C1 segment of cervical spinal cord (tissue), 14 donors: ENCODE data around the gene MRPL23.

ENCODE experiments used
- DNase-seq, 14 donors: peaks; one replicate each; lab custom pipeline; 2025; lab: John Stamatoyannopoulos, UW

MRPL23 gene

GRCh38 chr11:1946812-1947484, at the start of gene MRPL23:
MRPL23 (plus strand) TSS chr11:1947332; CDS start chr11:1947363, 31 bp downstream.
- no peak for DNase-seq

DNA sequence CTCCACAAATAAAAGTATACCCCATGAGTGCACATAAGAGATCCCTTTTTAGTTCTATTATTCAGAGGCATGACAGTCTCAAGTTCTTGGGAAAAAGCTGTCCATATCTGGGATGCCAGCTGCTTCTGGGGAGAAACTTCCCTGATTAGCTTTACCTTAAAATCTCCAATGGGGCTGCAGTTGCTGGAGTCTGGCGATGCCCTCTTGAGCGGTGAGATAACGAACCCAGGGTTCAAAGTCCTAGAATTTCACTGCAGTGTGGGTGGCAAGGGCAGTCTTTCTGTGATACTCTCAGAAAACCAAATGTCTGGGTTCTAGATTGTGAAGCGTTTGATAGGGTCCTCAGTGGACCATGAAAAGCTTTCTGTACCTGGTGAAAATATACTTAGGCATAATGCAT, 48.0 kb upstream of the MRPL23 start:
- no peak for DNase-seq

DNA sequence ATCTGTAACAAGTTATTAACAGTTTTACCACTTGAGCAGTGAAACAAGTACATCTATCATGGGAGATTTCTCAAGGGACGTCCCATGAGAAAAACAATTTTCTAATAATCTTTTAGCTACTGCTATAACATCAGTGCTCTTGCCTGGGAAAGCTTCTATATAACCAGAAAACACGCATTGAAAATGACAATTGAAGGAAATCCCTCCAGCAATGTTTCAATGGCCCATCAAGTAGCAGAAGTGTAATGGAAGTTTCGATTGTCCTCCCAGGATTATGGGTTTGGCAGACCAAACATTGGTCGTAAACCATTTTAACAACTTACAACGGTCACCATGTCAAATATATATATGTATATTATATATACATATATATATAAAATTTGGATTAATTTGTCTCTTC, 47.4 kb upstream of the MRPL23 start:
- DNase-seq: no peak

DNA sequence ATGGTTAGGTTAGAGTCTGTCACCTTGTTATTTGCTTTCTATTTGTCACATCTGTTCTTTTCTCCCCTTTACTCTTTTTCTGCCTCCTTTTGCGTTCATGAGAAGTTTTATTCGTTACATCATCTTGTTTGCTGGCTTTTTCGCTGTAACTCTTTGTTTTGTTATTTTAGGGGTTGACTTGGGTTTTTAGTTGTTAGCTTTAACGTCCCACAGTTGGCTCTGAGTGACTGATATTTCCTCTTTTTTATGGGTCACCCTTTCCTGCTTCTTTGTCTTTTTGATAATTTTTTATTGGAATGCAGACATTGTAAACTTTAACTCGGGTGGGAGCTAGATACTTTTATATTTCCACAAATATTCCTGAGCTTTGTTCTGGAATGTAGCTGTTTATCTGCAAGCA, 41.0 kb upstream of the MRPL23 start:
- no peak for DNase-seq

DNA sequence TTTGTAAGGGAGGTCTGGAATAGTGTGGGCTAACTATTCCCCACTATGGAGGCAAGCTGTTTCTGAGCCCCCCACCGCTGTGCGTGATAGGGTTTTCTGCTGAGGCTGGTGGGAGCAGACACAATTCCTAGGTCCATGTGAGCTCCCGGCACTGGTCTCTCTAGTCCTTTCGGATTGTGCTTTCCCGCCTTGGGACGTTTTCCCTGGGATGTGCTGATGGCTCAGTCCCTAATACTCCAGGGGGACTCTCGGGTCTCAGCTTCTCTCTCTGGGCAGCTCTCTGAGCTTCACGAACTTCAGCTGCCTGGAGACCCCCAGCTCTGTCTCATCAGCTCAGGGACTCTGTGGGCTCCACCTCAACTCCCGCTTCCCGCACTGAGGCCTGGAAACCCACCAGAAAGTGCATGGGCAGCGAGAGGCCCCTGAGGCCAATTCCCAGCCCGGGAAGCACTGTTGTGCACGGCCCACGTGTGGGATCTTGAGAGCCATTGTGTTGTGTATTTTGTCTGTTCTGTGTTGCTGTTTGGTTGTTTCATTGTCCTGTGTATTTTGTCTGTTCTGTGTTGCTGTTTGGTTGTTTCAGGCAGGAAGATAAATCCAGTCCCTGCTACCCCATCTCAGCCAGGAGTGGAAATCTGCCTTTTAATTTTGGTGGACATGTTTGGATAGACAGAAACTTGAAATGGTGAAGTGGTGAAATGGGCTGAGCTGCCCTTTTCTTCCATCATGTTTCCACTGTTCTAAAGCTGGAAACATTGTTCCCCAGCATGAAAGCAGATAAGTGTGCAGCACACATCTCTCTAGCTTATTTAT, 40.3 kb upstream of the MRPL23 start:
- DNase-seq: no peak

GRCh38 chr11:1908618-1909017, 38.5 kb upstream of the MRPL23 start:
- no peak for DNase-seq

- DNase-seq: no peak
Measured at GRCh38 chr11:1909524-1909923, 37.6 kb upstream of the MRPL23 start.

- DNase-seq: no peak
Measured at GRCh38 chr11:1912289-1912878, 34.7 kb upstream of the MRPL23 start.

GRCh38 chr11:1913271-1914060, 33.7 kb upstream of the MRPL23 start:
- no peak for DNase-seq

- no peak for DNase-seq
Measured at GRCh38 chr11:1915795-1916131, 31.4 kb upstream of the MRPL23 start.

DNA sequence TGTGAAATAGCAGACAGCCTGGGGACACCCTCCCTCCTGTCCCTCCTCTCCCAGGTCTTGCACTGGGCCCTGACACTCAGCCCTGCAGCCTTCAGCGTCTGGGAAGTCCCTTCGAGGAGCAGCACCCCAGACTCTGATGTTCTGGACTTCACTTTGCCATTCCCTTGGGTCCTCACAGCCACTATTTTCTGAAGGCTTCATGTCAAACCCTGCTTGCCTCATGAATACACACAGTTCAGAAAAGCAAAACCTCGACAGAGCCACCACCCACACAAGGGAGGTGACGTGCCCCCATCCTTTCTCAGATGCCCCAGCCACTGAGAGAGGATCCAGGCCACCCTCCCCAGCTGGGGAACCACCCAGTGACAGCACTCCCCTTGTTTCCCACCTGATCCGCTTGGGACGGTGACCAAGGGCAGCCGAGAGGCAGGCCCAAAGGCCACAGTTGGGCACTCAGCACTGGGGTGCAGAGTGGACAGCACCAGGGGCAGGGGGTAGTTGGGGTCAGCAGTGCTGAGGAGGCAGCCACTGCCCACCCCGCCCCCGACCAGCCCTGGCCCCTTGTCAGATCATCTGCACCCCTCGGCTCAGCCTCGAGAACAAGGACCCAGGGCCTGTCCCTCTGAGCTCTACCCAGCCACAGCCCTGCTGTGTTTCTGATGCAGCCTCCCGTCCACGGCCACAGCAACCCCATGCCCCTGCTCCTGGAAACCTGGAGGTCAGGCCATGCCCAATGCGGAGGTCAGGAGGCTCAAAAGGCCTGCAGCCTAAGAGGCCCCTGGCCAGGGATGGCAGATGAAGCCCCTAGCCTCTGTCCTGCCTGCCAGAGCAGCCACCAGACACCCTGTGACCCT, 30.8 kb upstream of the MRPL23 start:
- DNase-seq: no peak

- DNase-seq: no peak
Measured at GRCh38 chr11:1916986-1917522, 30.1 kb upstream of the MRPL23 start.

- no peak for DNase-seq
Measured at GRCh38 chr11:1917523-1918435, 29.4 kb upstream of the MRPL23 start.

- DNase-seq: no peak
Measured at GRCh38 chr11:1918436-1919315, 28.5 kb upstream of the MRPL23 start.

DNA sequence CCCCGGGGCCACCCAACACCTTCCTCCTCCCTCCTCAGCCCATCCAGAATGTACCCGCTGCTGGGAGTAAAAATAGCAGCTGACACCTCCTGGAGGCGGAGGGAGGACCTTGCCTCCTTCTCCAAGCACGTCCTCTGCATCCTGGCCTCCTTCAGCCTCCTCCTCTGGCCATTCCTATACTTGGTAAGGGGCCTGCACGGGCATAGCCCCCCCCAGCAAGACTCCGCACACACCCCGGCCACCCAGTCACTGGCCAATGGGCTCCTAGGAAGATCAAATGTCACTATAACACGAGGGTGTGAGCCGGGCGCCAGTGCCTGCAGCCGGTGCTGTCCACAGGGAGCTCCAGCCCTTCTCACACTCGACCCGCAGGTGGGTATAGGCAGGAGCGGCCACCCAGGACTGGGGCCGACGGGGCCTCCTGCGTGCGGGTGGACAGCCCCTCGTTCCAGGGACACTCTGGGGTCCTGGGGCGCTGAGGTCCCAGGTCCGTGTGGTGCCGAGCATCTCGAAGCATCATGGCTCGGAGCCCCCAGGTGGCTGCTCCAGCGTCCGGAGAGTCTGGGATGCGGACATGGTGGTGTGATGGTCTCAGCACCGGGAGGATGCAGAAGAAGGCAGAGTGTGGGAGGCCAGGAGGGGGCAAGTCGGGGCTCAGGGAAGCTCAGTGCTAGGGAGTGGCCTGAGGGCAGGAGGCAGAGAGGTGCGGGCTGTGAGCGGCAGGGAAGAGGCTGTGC, 27.6 kb upstream of the MRPL23 start, which contains the start of gene TNNT3:
TSS of gene TNNT3 (plus strand) at position 313 of the 737 bp plus-strand sequence. CDS start 3,172 bp downstream, outside the sequence.
- no peak for DNase-seq

DNA sequence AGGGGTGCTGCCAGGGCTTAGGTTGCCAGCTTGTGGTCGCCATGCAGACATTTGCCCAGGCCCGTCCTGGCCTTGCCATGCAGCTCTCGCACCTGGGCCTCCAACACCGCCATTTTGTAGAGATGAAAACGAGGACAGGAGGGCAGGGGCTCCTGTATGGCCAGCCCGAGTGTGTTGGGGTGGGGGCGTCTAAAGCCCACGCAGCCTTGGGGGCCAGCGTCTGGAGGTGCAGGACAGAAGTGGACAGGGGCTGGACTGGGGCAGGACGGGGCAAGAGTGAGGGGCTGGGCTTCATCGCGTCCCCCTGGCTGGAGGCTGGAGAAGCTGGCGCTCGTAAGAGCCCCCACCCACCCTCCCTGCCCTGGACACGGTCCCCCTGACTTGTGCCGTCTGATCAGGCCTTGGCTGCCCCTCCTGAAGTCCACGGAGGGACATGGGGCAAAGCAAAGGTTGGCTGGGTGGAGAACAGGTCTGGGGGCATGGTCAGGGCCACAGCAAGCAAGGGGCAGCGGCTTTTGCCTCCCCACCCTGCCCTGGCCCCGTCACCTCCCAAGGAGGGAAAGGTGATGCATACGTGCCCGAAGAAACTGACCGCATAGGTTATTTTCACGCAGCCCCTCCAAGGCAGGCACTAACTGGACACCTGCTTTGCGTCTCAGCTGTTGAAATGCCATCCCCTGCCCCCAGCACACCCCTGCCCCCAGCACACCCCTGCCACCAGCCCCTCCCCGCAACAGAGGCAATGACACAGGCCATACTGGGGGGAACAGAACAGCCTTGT, 26.8 kb upstream of the MRPL23 start:
- DNase-seq: no peak
